Ishikawa (cell line): ENCODE measurements around the gene LRFN2.

Source experiments
- CEBPB ChIP-seq: IDR thresholded peaks from 2 replicates; pipeline ENCODE4 v1.6.1; 2012
- CREB1 ChIP-seq: IDR thresholded peaks from 2 replicates; pipeline ENCODE4 v1.6.1; 2012; ENCODE audit warnings: low read depth
- EGR1 ChIP-seq: IDR thresholded peaks from 2 replicates; pipeline ENCODE4 v1.6.1; 2012
- FOXM1 ChIP-seq: IDR thresholded peaks from 2 replicates; pipeline ENCODE4 v1.6.1; 2012; ENCODE audit warnings: low read depth, borderline replicate concordance
- MAX ChIP-seq: IDR thresholded peaks from 2 replicates; pipeline ENCODE4 v1.6.1; 2012
- RAD21 ChIP-seq: IDR thresholded peaks from 2 replicates; pipeline ENCODE4 v1.6.1; 2012; ENCODE audit warnings: low read depth
- REST ChIP-seq: IDR thresholded peaks from 2 replicates; pipeline ENCODE4 v1.6.1; 2012; ENCODE audit warnings: low read depth, mild to moderate bottlenecking
- TAF1 ChIP-seq: IDR thresholded peaks from 2 replicates; pipeline ENCODE4 v1.6.1; 2012; ENCODE audit warnings: low read depth, mild to moderate bottlenecking
- TCF12 ChIP-seq: IDR thresholded peaks from 2 replicates; pipeline ENCODE4 v1.6.1; 2012; ENCODE audit warnings: low read depth
- TEAD4 ChIP-seq: IDR thresholded peaks from 2 replicates; pipeline ENCODE4 v1.6.1; 2012
- USF1 ChIP-seq: IDR thresholded peaks from 2 replicates; pipeline ENCODE4 v1.6.1; 2012

GRCh38 chr6:40387127-40387870 lies 199.9 kb downstream of the LRFN2 start:
- TF ChIP-seq CREB1 (no peak), USF1 (no peak), TEAD4 (no peak), CEBPB (no peak), FOXM1 (no peak), REST (no peak), MAX (no peak), EGR1 (no peak), TCF12 (no peak), RAD21 (no peak), TAF1 (no peak)
